Stimulated activated naive CD8-positive, alpha-beta T cell treated with anti-CD3 and anti-CD28 coated beads, Interleukin-15, amount 100 ng/mL, for 72 hours (primary cell): ENCODE measurements around the gene RAB7B.

Source experiments
- ATAC-seq: fragments of 150-1000 bp; cut with Tn5 transposase; 2 replicates; pipeline ENCODE4 v1.10.0; 2021; ENCODE audit warnings: mild to moderate bottlenecking, moderate library complexity
- DNase-seq, 2 donors: peaks; one replicate each; pipeline ENCODE4 v3.0.0; 2021 to 2022
- H3K27ac Mint-ChIP-seq, 2 donors: one replicate each; pipeline ENCODE4 v1.8.0; 2022; ENCODE audit warnings: mild to moderate bottlenecking in 2 of 2, mixed read lengths in 2 of 2, moderate library complexity in 2 of 2
- H3K27me3 Mint-ChIP-seq: one replicate; pipeline ENCODE4 v1.8.0; 2022; ENCODE audit warnings: mixed read lengths
- H3K4me1 Mint-ChIP-seq: one replicate; pipeline ENCODE4 v1.8.0; 2022; ENCODE audit warnings: mild to moderate bottlenecking, mixed read lengths
- H3K4me3 Mint-ChIP-seq, 2 donors: one replicate each; pipeline ENCODE4 v1.8.0; 2022; ENCODE audit warnings: mild to moderate bottlenecking in 2 of 2, mixed read lengths in 2 of 2, moderate library complexity in 1 of 2
- H3K9me3 Mint-ChIP-seq, 2 donors: one replicate each; pipeline ENCODE4 v1.8.0; 2022; ENCODE audit warnings: mixed read lengths in 2 of 2

The RAB7B gene

GRCh38 chr1:205975387-205975998 lies 27.7 kb downstream of the RAB7B start:
- Mint-ChIP-seq H3K9me3 (peaks cover 21 to 23% of the 10 kb centered on the region in 2 donors), H3K4me3 (no peak overlapping the region), H3K27me3 (no peaks in the 10 kb centered on the region), H3K27ac (no peak overlapping the region), H3K4me1 (no peaks in the 10 kb centered on the region)
- no peak for ATAC-seq
- DNase-seq, result no peak

GRCh38 chr1:205974712-205975111 lies 28.5 kb downstream of the RAB7B start:
- no peak overlapping the region for H3K4me3 Mint-ChIP-seq
- H3K27ac Mint-ChIP-seq, result no peak overlapping the region
- H3K9me3 Mint-ChIP-seq, result peaks cover 21 to 23% of the 10 kb centered on the region in 2 donors
- DNase-seq (no peak), ATAC-seq (no peak)
- no peaks in the 10 kb centered on the region for H3K27me3 Mint-ChIP-seq
- no peaks in the 10 kb centered on the region for H3K4me1 Mint-ChIP-seq

DNA sequence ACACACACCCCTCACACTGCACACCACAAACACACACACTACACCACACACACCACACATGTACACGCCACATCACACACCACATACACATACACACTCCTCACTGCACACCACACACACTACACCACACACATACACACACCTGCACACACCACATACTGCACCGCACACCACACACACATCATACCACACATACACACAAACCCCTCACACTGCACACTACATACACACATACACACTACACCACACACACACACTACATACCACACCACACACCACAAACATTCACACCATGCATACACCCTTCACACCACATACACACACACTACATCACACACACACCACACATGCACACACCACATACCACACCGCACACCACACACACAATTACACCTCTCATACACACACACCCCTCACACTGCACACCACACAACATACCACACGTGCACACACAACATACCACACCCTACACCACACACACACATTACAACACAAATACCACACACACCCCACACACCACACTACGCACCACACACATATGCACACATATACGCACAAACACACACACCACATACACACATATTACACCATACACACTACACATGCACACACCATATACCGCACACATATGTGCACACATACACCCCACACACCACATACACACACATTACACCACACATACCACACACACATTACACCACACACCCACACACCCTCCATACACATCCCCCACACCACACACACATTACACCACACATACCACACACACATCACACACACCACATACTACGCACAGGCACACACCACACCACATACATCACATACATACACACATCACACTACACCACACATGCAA lies 29.6 kb downstream of the RAB7B start:
- Mint-ChIP-seq H3K4me3 (no peak overlapping the region), H3K9me3 (peaks cover 21 to 23% of the 10 kb centered on the region in 2 donors), H3K4me1 (no peaks in the 10 kb centered on the region), H3K27me3 (no peaks in the 10 kb centered on the region), H3K27ac (peak overlapping the region in 1 of 2 donors; percentile 5)
- no peak for ATAC-seq
- DNase-seq, result no peak

- Mint-ChIP-seq H3K9me3 (peaks cover 21 to 23% of the 10 kb centered on the region in 2 donors), H3K4me1 (no peaks in the 10 kb centered on the region), H3K27ac (no peak overlapping the region), H3K4me3 (no peak overlapping the region), H3K27me3 (no peaks in the 10 kb centered on the region)
- ATAC-seq, result peak; percentile 35
- no peak for DNase-seq
Measured at GRCh38 chr1:205972491-205973168, 30.6 kb downstream of the RAB7B start.

- DNase-seq (no peak), ATAC-seq (peak; percentile 26)
Measured at GRCh38 chr1:205972081-205972480, 31.1 kb downstream of the RAB7B start.

GRCh38 chr1:205971082-205971481 lies 32.1 kb downstream of the RAB7B start:
- ATAC-seq, result no peak
- Mint-ChIP-seq H3K9me3 (peaks cover 21 to 23% of the 10 kb centered on the region in 2 donors), H3K27ac (no peak overlapping the region), H3K4me1 (no peaks in the 10 kb centered on the region), H3K4me3 (no peak overlapping the region), H3K27me3 (no peaks in the 10 kb centered on the region)
- no peak for DNase-seq

More at GRCh38 chr1:205972081-205972480, 31.1 kb downstream of the RAB7B start:
- H3K9me3 Mint-ChIP-seq, result peaks cover 21 to 23% of the 10 kb centered on the region in 2 donors
- H3K27ac Mint-ChIP-seq, result no peak overlapping the region
- H3K4me3 Mint-ChIP-seq, result no peak overlapping the region
- H3K27me3 Mint-ChIP-seq, result no peaks in the 10 kb centered on the region
- H3K4me1 Mint-ChIP-seq, result no peaks in the 10 kb centered on the region

DNA sequence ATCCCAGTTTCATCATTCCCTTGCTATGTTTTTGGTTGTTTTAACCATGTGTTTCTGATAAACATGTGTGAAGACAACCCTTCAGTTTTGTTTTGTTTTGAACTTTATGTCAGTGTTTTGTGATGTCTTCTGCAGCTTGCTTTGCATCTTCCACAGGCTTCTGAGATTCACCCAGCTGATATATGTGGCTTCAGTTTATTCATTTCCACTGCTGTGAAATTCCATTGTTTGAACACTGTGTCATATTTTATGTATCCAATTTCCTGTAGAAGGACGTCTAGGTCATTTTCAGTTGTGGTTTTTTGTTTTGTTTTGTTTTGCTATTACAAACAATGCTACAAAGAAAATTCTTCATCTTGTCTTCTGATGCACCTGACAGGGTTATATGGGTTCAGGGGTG lies 32.7 kb downstream of the RAB7B start:
- DNase-seq (no peak), ATAC-seq (no peak)
- H3K27me3 Mint-ChIP-seq, result no peaks in the 10 kb centered on the region
- peaks cover 21 to 23% of the 10 kb centered on the region in 2 donors for H3K9me3 Mint-ChIP-seq
- no peak overlapping the region for H3K27ac Mint-ChIP-seq
- H3K4me1 Mint-ChIP-seq, result no peaks in the 10 kb centered on the region
- no peak overlapping the region for H3K4me3 Mint-ChIP-seq

- DNase-seq (no peak), ATAC-seq (no peak)
- no peaks in the 10 kb centered on the region for H3K4me1 Mint-ChIP-seq
- no peak overlapping the region for H3K4me3 Mint-ChIP-seq
- peaks cover 11 to 13% of the 10 kb centered on the region in 2 donors for H3K9me3 Mint-ChIP-seq
- H3K27me3 Mint-ChIP-seq, result no peaks in the 10 kb centered on the region
- H3K27ac Mint-ChIP-seq, result no peak overlapping the region
Measured at GRCh38 chr1:205969229-205969628, 34.0 kb downstream of the RAB7B start.

- H3K27me3 Mint-ChIP-seq, result no peaks in the 10 kb centered on the region
- H3K4me1 Mint-ChIP-seq, result no peaks in the 10 kb centered on the region
- no peak overlapping the region for H3K27ac Mint-ChIP-seq
- DNase-seq (no peak), ATAC-seq (no peak)
- H3K4me3 Mint-ChIP-seq, result no peak overlapping the region
- no peaks in the 10 kb centered on the region for H3K9me3 Mint-ChIP-seq
Measured at GRCh38 chr1:205967554-205968335, 35.5 kb downstream of the RAB7B start.

- H3K4me1 Mint-ChIP-seq, result peaks cover 11% of the 10 kb centered on the region
- ATAC-seq, result no peak
- no peaks in the 10 kb centered on the region for H3K9me3 Mint-ChIP-seq
- H3K27ac Mint-ChIP-seq, result no peak overlapping the region
- H3K27me3 Mint-ChIP-seq, result peaks cover 17% of the 10 kb centered on the region
- no peak for DNase-seq
- no peak overlapping the region for H3K4me3 Mint-ChIP-seq
Measured at GRCh38 chr1:205965036-205965884, 37.9 kb downstream of the RAB7B start.

DNA sequence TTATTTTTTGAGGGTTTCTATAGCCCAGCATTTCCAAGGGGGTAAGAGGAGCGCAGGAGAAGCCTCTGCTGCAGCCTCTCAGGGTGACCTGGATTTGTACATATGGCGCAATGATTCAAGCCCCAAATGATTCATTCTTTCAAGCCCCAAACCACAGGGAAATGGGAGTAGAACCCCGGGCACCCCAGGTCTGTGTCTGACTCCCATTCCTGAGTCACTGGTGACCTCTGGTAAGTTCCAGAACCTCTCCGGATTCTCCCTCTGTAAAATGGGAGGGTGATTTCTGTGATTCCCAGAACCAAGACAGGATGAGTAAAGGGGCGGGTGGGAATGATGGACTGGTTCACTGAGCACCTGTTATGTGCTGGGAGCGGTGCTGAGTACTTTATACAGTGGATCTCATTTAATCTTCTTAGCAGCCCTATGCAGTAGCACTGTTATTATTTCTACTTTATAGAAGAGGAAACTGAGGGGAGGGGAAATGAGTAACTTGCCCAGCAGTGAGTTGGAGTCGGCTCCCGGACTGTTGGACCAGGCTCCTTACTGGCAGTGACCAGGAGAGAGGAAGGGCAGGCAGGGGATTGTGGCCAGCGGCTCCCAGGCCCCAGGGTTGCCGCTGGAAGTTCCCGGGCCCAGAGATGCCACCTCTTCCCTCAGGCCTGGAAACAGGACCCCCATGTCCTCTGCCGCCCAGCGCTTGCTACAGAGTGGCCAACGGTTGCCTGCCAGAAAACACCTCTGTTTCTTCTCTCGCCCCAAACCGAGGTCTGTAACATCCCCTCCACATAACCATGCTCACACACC lies 39.6 kb downstream of the RAB7B start:
- ATAC-seq, result no peak
- Mint-ChIP-seq H3K27ac (no peak overlapping the region), H3K4me1 (peaks cover 11% of the 10 kb centered on the region), H3K27me3 (peaks cover 34% of the 10 kb centered on the region), H3K9me3 (no peaks in the 10 kb centered on the region), H3K4me3 (no peak overlapping the region)
- no peak for DNase-seq

DNA sequence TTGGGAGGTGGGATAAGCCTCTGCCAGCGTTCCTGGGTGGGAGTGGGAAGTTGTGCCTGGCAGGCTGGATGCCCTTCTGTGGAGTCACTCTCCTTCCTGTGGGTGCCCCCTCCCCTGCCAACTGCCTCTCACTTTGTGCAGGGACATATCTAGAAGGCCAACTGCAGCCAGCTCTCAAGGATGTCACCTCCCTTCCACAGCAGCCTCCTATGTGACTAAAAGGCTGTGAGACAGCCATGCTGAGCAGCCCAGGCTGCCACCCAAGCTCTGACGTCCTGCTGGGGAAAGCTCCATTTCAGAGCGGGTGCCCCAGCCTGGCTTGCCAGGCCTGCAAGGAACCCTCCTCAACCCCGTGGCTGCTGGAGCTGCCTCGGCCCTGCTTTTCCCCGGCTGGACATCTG lies 40.4 kb downstream of the RAB7B start:
- peaks cover 34% of the 10 kb centered on the region for H3K27me3 Mint-ChIP-seq
- H3K4me3 Mint-ChIP-seq, result no peak overlapping the region
- DNase-seq, result no peak

GRCh38 chr1:205961991-205962820 lies 41.0 kb downstream of the RAB7B start:
- ATAC-seq (no peak), DNase-seq (no peak)
- H3K9me3 Mint-ChIP-seq, result no peaks in the 10 kb centered on the region
- H3K27ac Mint-ChIP-seq, result peak overlapping the region in 1 of 2 donors; percentile 88
- no peak overlapping the region for H3K4me3 Mint-ChIP-seq
- H3K27me3 Mint-ChIP-seq, result peaks cover 35% of the 10 kb centered on the region
- H3K4me1 Mint-ChIP-seq, result peaks cover 11% of the 10 kb centered on the region

More for the DNA sequence above, 40.4 kb downstream of the RAB7B start:
- Mint-ChIP-seq H3K4me1 (peaks cover 11% of the 10 kb centered on the region), H3K9me3 (no peaks in the 10 kb centered on the region), H3K27ac (peak overlapping the region in 1 of 2 donors; percentile 31)
- ATAC-seq, result no peak
